Sigmoid colon (tissue), 7 donors: ENCODE measurements around the gene CCDC122. TPM values are rescaled to one million over a fixed set of nuclear protein-coding genes. Genes with fewer than 3 reads are reported as not detected.

Source experiments
- DNase-seq: peaks from one replicate; pipeline ENCODE4 v3.0.0-alpha.2; 2019
- H3K27ac ChIP-seq, 4 donors: fragments of 200-600 bp; sonication (generic); one replicate each; pipeline ENCODE4 v1.5.1; 2016 to 2019; ENCODE audit warnings: mild to moderate bottlenecking in 1 of 4
- H3K27me3 ChIP-seq, 3 donors: fragments of 200-600 bp; sonication (generic); one replicate each; pipeline ENCODE4 v1.5.1; 2019; ENCODE audit warnings: mild to moderate bottlenecking in 1 of 3
- H3K36me3 ChIP-seq, 4 donors: fragments of 200-600 bp; sonication (generic); one replicate each; pipeline ENCODE4 v1.5.1; 2016 to 2019
- H3K4me1 ChIP-seq, 4 donors: fragments of 200-600 bp; sonication (generic); one replicate each; pipeline ENCODE4 v1.5.1; 2017 to 2019
- H3K4me3 ChIP-seq, 4 donors: fragments of 200-600 bp; sonication (generic); one replicate each; pipeline ENCODE4 v1.5.1; 2017 to 2019; ENCODE audit warnings: mild to moderate bottlenecking in 2 of 4, moderate library complexity in 1 of 4
- H3K9me3 ChIP-seq, 4 donors: fragments of 200-600 bp in 3 of 4; sonication (generic) in 3 of 4; one replicate each; pipeline versions ENCODE4 v1.5.1 to v1.6.1; 2013 to 2019
- EP300 ChIP-seq, 4 donors: sonication (generic); formaldehyde crosslinking; IDR thresholded peaks; one replicate each; pipeline ENCODE4 v1.6.1; 2017; ENCODE audit warnings: antibody characterized with exemption in 4 of 4
- POLR2A ChIP-seq, 2 donors: fragments of 450-650 bp; IDR thresholded peaks; one replicate each; pipeline ENCODE4 v1.6.1; 2016; ENCODE audit warnings: antibody characterized with exemption in 2 of 2, mild to moderate bottlenecking in 2 of 2, moderate library complexity in 2 of 2
- POLR2AphosphoS5 ChIP-seq, 4 donors: sonication (generic); formaldehyde crosslinking; IDR thresholded peaks; one replicate each; pipeline ENCODE4 v1.6.1; 2017; ENCODE audit warnings: antibody characterized with exemption in 4 of 4
- WGBS, 2 donors: extraction: QIAGEN DNeasy Blood & Tissue Kit; methylation state at CpG; one replicate each; pipeline ENCODE4 v1.1.7; 2013; 5-methylcytosine and 5-hydroxymethylcytosine counted together
- intact Hi-C: fragments of 100-400 bp; cut with DNase I; formaldehyde crosslinking; loops from one replicate; pipeline ENCODE4 v1.15.1; 2023
- polyA plus RNA-seq, 3 donors: library from polyadenylated mRNA; stranded (reverse); fragments of 200-250 nt; gene quantifications; one replicate each; pipeline ENCODE4 v1.2.3, GENCODE V29; 2013
- small RNA-seq, 3 donors: library from RNA; depleted of rRNA; stranded (forward); fragments of <200 nt; gene quantifications; one replicate each; pipeline ENCODE3, GENCODE V24; 2016
- total RNA-seq, 4 donors: library from RNA; depleted of rRNA; stranded (reverse); fragments of >200 nt; gene quantifications; one replicate each; pipeline ENCODE4 v1.1.0, GENCODE V29; 2016
- TF ChIP-seq, protein P1 (sequence below), 4 experiments: fragments of 450-650 bp in 3 of 4; fragments of 200-600 bp in 1 of 4; IDR thresholded peaks; one replicate each; pipeline ENCODE4 v1.5.1; 2016 to 2019; ENCODE audit warnings: antibody characterized with exemption in 4 of 4, mild to moderate bottlenecking in 3 of 4, moderate library complexity in 2 of 4
- donor health status: healthy with polysubstance abuse.
- donor health status: Bipolar disorder and iron deficiency.
- donor health status: healthy.

The CCDC122 gene
- total and polyA plus RNA-seq, 7 donors: 1.2 to 7.4 (median 3.7) TPM

DNA sequence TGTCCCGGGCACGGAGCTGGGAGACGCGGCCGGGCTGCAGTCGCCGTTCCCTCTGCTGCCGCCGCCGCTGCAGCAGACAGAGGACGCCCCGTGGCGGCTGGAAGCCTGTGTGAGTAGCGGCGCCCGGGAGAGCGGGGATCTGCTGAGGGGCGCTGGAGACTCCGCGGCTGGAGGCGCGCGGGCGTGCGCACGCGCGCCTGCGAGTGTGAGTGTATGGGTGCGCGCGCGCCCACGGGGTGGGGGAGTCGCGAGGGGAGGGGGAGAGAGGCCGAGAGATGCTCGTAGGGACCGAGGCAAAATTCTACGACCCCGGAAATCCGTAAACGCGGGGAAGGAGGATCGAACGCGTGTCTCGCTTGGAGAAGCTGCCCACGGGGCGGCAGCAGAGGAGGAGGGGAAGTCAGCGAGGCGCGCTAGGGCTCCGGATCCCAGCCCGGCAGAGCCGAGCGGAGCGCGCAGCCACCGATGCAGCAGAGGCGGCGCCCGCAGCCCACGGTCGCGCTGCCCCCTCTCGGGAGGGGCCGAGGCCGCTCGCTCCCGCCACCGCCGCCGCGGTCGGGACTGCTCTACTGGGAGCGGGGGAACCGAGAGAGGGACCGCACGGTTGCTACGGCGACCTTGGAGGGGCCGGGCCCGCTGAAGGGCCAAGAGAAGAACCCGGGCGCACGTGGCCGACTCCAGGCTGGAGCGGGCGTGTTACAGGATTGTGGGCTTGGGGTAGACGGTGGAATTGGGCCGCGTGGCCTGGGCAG, 92.6 kb downstream of the CCDC122 start, which contains the start of gene ENOX1:
Gene ENOX1, minus strand, starts transcription at position 207 of the 752 bp plus-strand sequence.
- peak; percentile 90 for DNase-seq
- H3K27me3 ChIP-seq: no peaks in the 10 kb centered on the region
- peak within 1 kb of the TSS; percentile 79 to 89 (median 82) for H3K4me3 ChIP-seq
- H3K36me3 ChIP-seq: no peaks in the 10 kb centered on the region
- TF ChIP-seq EP300 (IDR thresholded peaks at IDR 0.05) (no peak), POLR2A (IDR thresholded peaks at IDR 0.05) (no peak), POLR2AphosphoS5 (IDR thresholded peaks at IDR 0.05) (peak in 2 of 4 donors; percentile 64 to 74)
- TF ChIP-seq, protein P1, sequence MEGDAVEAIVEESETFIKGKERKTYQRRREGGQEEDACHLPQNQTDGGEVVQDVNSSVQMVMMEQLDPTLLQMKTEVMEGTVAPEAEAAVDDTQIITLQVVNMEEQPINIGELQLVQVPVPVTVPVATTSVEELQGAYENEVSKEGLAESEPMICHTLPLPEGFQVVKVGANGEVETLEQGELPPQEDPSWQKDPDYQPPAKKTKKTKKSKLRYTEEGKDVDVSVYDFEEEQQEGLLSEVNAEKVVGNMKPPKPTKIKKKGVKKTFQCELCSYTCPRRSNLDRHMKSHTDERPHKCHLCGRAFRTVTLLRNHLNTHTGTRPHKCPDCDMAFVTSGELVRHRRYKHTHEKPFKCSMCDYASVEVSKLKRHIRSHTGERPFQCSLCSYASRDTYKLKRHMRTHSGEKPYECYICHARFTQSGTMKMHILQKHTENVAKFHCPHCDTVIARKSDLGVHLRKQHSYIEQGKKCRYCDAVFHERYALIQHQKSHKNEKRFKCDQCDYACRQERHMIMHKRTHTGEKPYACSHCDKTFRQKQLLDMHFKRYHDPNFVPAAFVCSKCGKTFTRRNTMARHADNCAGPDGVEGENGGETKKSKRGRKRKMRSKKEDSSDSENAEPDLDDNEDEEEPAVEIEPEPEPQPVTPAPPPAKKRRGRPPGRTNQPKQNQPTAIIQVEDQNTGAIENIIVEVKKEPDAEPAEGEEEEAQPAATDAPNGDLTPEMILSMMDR (IDR thresholded peaks at IDR 0.05): peak in 1 of 4 experiments; percentile 32
- H3K4me1 ChIP-seq: peaks cover 0 to 38% (median 22%) of the 10 kb centered on the region in 4 donors
- H3K9me3 ChIP-seq: no peaks in the 10 kb centered on the region
- 0 to 1% methylated on average over 93 of the region's 93 CpGs for WGBS, 2 donors
- peak within 1 kb of the TSS; percentile 89 to 93 (median 92) for H3K27ac ChIP-seq
- intact Hi-C loops: loop anchor here (2.0 to 5.0 kb wide), 8 partner anchors 105 to 484 kb away; no protein-coding TSS in a partner anchor

DNA sequence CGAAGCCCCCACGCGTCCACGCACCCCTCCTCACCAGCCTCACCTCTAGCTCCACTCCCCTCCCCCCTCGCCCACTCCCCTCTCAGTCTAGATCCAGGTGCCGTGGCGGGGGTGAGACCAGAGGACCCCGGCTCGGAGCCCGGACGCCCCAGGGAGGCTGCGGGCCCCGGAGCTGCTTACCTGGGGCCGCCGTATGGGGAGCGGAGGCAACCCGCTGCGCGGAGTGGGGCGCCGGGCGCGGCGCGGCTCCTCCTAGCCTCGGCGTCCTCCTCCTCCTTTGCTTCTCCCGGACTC, 93.1 kb downstream of the CCDC122 start:
- Histone ChIP-seq H3K27me3 (no peaks in the 10 kb centered on the region), H3K4me3 (peak overlapping the region; percentile 79 to 89 (median 82)), H3K27ac (peak overlapping the region; percentile 89 to 93 (median 92)), H3K9me3 (no peaks in the 10 kb centered on the region), H3K4me1 (peaks cover 0 to 38% (median 22%) of the 10 kb centered on the region in 4 donors), H3K36me3 (no peaks in the 10 kb centered on the region)
- DNase-seq: no peak
- WGBS, 2 donors: 1% methylated on average over 28 of the region's 28 CpGs
- intact Hi-C loops: loop anchor here (2.0 to 5.0 kb wide), 8 partner anchors 104 to 484 kb away; no protein-coding TSS in a partner anchor
- TF ChIP-seq, protein P1 (IDR thresholded peaks at IDR 0.05): no peak
- TF ChIP-seq POLR2AphosphoS5 (IDR thresholded peaks at IDR 0.05) (no peak), EP300 (IDR thresholded peaks at IDR 0.05) (no peak), POLR2A (IDR thresholded peaks at IDR 0.05) (no peak)

Small RNAs within 50 kb of the gene (small RNA-seq; reads per million reads assigned to genes)
- gene AL162713.1: 0 reads per million in 3 donors

Other genes with a start within 250 kb of the CCDC122 start
- 10 to 100 TPM; 11.1 to 20.2 (median 15.0) TPM for gene ENOX1, start 92.8 kb downstream of the CCDC122 start, total RNA-seq
- gene ENOX1, start 92.8 kb downstream of the CCDC122 start, polyA plus RNA-seq: 1 to 10 TPM in 2 of 3 donors, under 1 TPM in 1; 0.23 to 1.5 (median 1.2) TPM
- gene LACC1, start 164 bp upstream of the CCDC122 start, total RNA-seq: 1 to 10 TPM; 3.3 to 10.0 (median 7.9) TPM
- 10 to 100 TPM in 1 of 3 donors, 1 to 10 TPM in 2; 5.0 to 21.7 (median 9.6) TPM for gene LACC1, start 164 bp upstream of the CCDC122 start, polyA plus RNA-seq